Tibial nerve (tissue), 4 donors: ENCODE measurements around the gene FLRT2.

Experiments
- EP300 ChIP-seq, 2 donors: sonication (generic); formaldehyde crosslinking; IDR thresholded peaks; one replicate each; pipeline ENCODE4 v1.6.1; 2017; ENCODE audit warnings: antibody characterized with exemption in 2 of 2, mild to moderate bottlenecking in 1 of 2
- POLR2A ChIP-seq, 2 donors: fragments of 450-650 bp; IDR thresholded peaks; one replicate each; pipeline ENCODE4 v1.6.1; 2017; ENCODE audit warnings: antibody characterized with exemption in 2 of 2, mild to moderate bottlenecking in 2 of 2, moderate library complexity in 2 of 2
- TF ChIP-seq, protein P1 (sequence below), 5 experiments: fragments of 200-600 bp in 3 of 5; fragments of 450-650 bp in 2 of 5; sonication (generic) in 3 of 5; IDR thresholded peaks; one replicate each; pipeline ENCODE4 v1.5.1; 2016 to 2019; ENCODE audit warnings: antibody characterized with exemption in 5 of 5, mild to moderate bottlenecking in 3 of 5, moderate library complexity in 2 of 5

GRCh38 chr14:85482552-85482951 lies 47.4 kb upstream of the FLRT2 start:
- TF ChIP-seq POLR2A (IDR thresholded peaks at IDR 0.05) (no peak), EP300 (IDR thresholded peaks at IDR 0.05) (no peak)
- TF ChIP-seq, protein P1, sequence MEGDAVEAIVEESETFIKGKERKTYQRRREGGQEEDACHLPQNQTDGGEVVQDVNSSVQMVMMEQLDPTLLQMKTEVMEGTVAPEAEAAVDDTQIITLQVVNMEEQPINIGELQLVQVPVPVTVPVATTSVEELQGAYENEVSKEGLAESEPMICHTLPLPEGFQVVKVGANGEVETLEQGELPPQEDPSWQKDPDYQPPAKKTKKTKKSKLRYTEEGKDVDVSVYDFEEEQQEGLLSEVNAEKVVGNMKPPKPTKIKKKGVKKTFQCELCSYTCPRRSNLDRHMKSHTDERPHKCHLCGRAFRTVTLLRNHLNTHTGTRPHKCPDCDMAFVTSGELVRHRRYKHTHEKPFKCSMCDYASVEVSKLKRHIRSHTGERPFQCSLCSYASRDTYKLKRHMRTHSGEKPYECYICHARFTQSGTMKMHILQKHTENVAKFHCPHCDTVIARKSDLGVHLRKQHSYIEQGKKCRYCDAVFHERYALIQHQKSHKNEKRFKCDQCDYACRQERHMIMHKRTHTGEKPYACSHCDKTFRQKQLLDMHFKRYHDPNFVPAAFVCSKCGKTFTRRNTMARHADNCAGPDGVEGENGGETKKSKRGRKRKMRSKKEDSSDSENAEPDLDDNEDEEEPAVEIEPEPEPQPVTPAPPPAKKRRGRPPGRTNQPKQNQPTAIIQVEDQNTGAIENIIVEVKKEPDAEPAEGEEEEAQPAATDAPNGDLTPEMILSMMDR (IDR thresholded peaks at IDR 0.05), result no peak
